GM18517 (cell line): ENCODE measurements around the gene OTOG.

Experiments
- ATAC-seq: cut with Tn5 transposase; IDR thresholded peaks from one replicate; pipeline ENCODE4 v1.9.1; 2021; ENCODE audit warnings: mild to moderate bottlenecking, moderate library complexity; ENCODE audit not compliant: unreplicated experiment

OTOG gene

DNA sequence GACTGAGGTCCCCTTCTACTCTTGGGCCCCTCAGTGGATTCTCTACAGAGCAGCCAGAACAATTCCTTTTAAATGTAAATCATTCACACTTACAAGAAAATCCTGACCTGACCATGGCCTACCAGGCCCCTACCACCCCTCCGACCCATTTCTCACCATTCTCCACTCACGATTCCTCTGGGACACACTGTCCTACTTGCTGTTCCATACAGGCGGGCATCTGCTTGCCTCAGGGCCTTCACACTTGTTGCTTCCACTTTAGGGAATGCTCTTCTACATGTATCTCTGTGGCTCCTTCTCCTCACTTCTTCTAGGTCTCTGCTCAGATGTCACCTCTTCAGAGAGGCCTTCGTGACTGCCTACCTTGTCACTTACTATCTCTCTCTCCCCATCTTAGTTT lies 6.3 kb upstream of the OTOG start:
- ATAC-seq: no peak

DNA sequence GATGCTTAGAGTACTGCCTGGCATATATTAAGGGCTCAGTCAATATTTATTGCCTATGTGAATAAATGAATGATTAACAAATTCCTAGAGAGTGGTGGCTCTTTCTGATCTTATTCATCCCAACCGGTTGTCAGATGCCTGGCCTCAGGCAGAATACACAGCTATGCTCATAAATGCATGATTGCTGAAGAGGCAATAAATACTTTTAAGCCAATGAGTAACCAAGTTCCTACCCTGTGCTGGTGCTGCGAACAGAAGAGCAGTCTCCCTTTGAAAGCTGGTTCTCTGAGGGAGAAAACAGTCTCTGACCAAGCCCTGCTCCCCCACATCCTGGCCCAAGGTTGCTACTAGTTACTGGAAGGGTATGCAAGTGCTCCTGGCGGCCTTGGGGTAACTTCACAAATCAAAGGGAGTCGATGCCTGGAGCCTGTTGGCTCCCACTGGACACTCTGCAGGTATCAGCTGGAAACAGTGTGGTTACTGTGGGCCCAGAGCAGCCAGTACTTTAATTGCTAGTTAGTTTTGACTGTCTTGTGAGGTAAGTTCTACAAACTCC lies 5.7 kb upstream of the OTOG start:
- no peak for ATAC-seq

DNA sequence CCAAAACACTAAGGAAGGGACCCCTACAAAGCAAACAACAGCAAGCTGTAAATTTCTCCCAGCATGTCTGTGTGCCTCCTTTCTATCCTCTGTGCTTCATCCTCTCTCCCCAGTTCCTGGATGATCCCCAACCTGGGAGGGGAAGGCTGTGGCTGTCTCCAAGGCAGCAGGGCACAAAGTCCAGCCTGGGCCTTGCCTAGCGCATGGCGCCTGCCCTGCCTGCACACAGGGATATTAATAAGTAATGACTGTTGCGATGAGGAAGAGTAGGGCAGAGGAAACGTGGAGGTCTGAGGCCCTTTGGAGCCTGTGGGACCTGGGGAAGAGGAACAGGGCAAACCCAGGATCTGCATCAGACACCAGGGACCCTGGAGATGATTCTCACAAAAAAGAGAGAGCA lies 4.8 kb upstream of the OTOG start:
- ATAC-seq: no peak

GRCh38 chr11:17543041-17543440 lies 4.0 kb upstream of the OTOG start:
- no peak for ATAC-seq

- ATAC-seq: no peak
These were observed 3.4 kb upstream of the OTOG start for GRCh38 chr11:17543574-17544180.

GRCh38 chr11:17544181-17544622 lies 2.9 kb upstream of the OTOG start, which contains the start of gene USH1C:
Gene USH1C, minus strand, starts transcription at chr11:17544416. Its CDS starts 109 bp downstream, at chr11:17544307.
- ATAC-seq: no peak

- no peak for ATAC-seq
These were observed 819 bp upstream of the OTOG start for GRCh38 chr11:17546240-17546639.

DNA sequence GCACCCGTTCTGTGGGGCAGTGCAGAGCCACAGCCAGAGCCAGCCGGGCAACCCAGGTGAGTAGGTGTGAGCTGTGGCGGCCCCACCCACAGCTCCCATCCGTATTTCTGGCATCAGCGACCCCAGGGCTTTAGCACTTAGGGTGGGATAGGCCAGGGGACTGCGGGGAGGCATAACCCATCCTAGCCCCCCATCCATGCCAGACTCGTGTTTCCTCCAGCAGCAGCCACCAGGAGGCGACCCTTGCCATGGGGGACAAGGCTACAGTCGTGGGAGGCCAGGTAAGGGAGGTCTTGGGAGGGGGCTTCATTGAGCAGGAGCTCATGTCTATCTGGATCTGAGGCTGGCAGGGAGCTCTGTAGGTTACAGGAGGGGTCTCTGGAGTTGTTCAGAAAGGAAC lies 873 bp downstream of the OTOG start:
- no peak for ATAC-seq

GRCh38 chr11:17548444-17548843 lies 1.4 kb downstream of the OTOG start:
- no peak for ATAC-seq

- no peak for ATAC-seq
These were observed 3.6 kb downstream of the OTOG start for GRCh38 chr11:17550450-17551346.

DNA sequence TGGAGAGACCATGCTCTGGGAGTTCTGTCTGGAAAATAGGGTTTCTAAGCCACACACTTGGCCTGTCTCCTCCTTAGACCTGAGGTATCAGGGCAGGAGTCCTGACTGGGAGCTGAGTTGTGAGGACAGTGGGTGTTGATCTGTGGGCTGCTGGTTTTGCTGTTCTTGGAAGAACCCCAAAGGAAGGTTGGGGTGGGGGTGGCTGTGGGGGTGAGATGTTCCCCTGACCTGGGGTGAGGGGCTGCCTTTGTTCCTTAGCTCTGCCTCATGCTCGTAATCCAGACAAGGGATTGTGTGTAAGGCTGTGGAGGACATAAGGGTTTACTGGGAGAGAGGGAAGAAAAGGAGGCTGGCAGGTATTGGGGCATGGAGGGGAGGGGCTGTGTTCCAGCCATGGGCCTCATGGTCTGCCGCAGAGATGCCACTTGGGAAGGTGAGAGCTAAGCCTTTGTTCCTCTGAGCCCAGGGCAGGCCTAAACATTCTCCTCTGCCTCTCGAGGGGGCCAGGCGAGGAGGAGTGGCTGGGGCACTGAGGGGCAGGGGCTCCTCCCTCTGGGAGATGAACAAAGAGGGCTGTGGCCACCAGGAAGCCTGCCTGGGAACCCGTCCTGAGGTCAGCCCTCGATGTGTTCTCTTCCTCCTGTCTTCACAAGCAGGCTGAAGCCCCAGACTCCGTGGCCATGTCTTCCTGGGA lies 4.4 kb downstream of the OTOG start:
- no peak for ATAC-seq

DNA sequence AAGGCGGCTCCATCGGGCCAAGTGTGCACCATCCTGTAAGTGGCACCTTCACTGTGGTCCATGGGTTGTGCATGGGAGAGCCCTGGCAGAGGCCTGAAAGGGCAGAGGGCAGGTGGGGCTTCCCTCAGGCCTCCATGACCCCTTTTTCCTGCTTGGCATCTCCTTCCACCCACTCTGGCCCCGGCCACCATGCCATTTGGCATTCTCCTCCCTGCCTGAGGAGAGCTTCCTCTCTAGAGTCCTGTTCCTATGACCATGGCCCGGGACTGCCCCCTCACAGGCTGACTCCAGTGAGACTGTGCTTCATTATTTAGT lies 4.9 kb downstream of the OTOG start:
- no peak for ATAC-seq

GRCh38 chr11:17552392-17553248 lies 5.6 kb downstream of the OTOG start:
- no peak for ATAC-seq

GRCh38 chr11:17553249-17553546 lies 6.1 kb downstream of the OTOG start:
- ATAC-seq: no peak

DNA sequence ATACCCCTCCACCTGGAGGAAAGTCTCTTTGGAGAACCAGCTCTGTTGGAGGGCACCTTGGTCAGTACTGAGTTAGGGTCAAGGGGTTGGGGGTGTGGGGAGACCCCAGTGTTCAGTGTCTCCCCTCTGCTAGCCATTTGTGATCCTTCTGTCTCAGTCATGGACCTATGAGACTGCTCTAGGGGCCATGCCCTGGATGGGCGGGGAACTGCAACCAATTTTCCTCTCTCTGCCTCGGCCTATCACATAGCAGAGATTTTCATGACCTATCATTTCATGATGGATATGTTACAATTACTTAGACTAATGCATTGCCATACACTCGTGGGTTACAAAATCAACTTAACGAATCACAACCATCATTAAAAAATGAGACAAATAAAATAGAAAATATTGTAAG lies 7.4 kb downstream of the OTOG start:
- no peak for ATAC-seq

DNA sequence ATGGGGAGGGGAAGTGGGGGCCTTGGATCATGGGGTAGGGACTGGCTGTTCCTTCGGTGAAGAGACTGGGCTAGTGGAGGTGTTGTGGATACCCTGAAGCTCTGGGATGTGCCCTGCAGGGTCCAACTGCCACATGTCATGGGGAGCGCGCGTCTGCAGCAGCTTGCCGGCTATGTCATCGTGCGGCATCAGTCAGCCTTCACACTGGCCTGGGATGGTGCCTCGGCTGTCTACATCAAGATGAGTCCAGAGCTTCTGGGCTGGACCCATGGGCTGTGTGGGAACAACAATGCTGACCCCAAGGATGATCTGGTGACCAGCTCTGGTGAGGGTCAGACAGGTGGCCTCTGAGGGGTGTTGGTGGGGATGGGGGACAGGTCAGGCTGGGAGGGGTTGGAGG lies 9.9 kb downstream of the OTOG start:
- ATAC-seq: no peak

DNA sequence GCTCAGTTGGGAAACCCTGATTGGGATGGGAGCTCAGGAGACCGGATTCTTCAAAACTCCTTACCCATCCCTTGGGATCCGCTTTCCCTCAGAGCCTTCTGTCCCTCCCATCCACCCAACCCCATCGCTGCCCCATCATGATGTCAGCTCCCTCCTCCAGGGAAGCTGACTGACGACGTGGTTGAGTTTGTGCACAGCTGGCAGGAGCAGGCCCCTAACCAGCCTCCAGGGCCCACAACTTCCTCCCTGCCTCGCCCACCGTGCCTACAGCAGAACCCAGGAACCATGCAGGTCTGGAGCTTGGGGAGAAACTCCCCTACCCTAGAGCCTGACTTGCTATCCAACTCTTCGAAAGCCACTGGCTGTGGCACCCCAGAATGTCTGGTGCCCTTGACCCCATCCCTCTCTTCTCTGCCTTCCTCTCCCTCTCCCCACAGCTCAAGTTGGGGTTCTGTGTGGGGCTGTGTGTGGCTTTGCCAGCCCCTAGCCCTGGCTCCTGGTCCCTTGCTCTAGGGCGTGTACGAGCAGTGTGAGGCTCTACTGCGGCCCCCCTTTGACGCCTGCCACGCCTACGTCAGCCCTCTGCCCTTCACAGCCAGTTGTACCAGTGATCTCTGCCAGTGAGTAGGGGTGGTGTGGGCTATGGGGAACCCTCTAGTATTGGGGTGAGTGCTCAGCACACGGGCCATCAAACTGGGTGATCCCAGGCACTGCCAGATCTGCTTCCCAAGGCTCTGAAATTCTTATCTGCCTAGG lies 11.1 kb downstream of the OTOG start:
- ATAC-seq: no peak

DNA sequence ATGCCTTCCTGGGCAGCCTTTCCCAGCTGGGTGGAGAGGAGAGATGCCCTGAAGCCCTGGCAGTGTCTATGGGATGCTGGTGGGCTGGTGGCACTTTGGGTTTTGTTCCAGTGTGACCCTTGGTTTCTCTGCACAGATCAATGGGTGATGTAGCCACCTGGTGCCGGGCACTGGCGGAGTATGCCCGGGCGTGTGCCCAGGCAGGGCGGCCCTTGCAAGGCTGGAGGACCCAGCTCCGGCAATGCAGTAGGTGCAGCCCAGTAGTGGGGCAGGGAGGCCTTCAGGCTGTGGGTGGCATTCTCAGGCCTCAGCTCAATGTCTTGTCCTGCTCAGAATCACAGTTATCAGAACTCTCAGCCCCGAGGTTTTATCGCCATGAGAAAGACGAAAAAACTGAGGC lies 11.9 kb downstream of the OTOG start:
- ATAC-seq: no peak

DNA sequence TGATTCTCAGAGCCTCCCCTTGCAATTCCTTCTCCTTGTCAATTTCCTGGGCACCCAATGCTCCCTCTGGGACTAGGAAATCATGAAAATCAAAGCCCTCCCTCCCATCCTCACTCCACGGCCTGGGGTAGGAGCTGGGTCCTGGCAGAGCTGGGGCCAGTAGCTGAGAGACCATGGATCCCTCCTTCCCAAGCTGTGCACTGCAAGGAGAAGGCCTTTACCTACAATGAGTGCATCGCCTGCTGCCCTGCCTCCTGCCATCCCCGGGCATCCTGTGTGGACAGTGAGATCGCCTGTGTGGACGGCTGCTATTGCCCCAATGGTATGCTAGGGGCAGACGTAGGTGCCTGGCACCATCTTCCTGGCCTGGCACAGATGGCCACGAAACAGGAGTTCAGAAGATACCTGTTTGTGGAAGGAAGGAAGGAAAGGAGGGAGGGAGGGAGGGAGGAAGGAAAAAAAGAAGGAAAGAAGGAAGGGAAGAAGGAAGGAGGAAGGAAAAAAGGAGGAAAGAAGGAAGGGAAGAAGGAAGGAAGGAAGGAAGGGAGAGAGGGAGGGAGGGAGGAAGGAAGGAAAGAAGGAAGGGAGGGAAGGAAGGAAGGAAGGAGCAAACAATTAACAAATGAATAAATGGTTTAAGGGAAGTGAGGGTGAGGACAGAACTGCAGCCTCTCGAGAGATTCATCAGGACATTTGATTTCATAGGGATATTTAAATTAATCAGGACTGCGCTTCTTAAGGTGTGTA lies 12.5 kb downstream of the OTOG start:
- no peak for ATAC-seq
